Caco-2 (cell line): ENCODE data around the gene TTLL5. TPM values are rescaled to one million over a fixed set of nuclear protein-coding genes. Genes with fewer than 3 reads are reported as not detected.

ENCODE experiments used
- BruUV-seq: library from RNA; stranded (reverse); fragments of 400-500 nt; replicated peaks from 2 replicates; lab custom pipeline; 2021; lab: Mats Ljungman, UMichigan
- CTCF ChIA-PET: fragments of 300-600 bp; sonication (Branson Sonifier 250); formaldehyde crosslinking; loops from one replicate; lab custom pipeline; 2022; ENCODE audit warnings: antibody characterized with exemption; lab: Charles Lee
- POLR2A ChIA-PET: fragments of 300-600 bp; sonication (Branson Sonifier 250); formaldehyde crosslinking; loops from one replicate; lab custom pipeline; 2022; ENCODE audit warnings: antibody characterized with exemption; lab: Charles Lee
- DNase-seq, 2 experiments: peaks; one replicate each; pipeline versions ENCODE4 v3.0.0 to v3.0.0-alpha.2; 2020 to 2022
- H3K27me3 ChIP-seq: replicated peaks from 2 replicates; pipeline ENCODE4 v1.6.0; 2011; ENCODE audit warnings: low read length; ENCODE audit not compliant: control insufficient read depth, insufficient read depth
- H3K36me3 ChIP-seq: 2 replicates; pipeline ENCODE4 v1.5.1; 2011; ENCODE audit warnings: low read length; ENCODE audit not compliant: control insufficient read depth, insufficient read depth
- H3K4me1 ChIP-seq: fragments of 250-450 bp; sonication (Bioruptor Pico); 2 replicates; pipeline ENCODE4 v1.5.1; 2020; ENCODE audit warnings: mild to moderate bottlenecking
- H3K4me3 ChIP-seq: 2 replicates; pipeline ENCODE4 v1.5.1; 2011; ENCODE audit warnings: low read depth, mild to moderate bottlenecking, control low read depth, low read length
- H3K9me3 ChIP-seq: fragments of 250-450 bp; sonication (Bioruptor Pico); 2 replicates; pipeline ENCODE4 v1.5.1; 2020; ENCODE audit warnings: mild to moderate bottlenecking, moderate library complexity
- H3K27ac Mint-ChIP-seq: one replicate; pipeline ENCODE4 v1.8.0; 2022; ENCODE audit warnings: mixed read lengths; ENCODE audit not compliant: unreplicated experiment
- H3K27me3 Mint-ChIP-seq: one replicate; pipeline ENCODE4 v1.8.0; 2022; ENCODE audit warnings: mixed read lengths; ENCODE audit not compliant: insufficient read depth, unreplicated experiment
- H3K36me3 Mint-ChIP-seq: one replicate; pipeline ENCODE4 v1.8.0; 2022; ENCODE audit warnings: mild to moderate bottlenecking, mixed read lengths; ENCODE audit not compliant: insufficient read depth, unreplicated experiment
- H3K4me1 Mint-ChIP-seq: one replicate; pipeline ENCODE4 v1.8.0; 2022; ENCODE audit warnings: low read depth, mixed read lengths; ENCODE audit not compliant: unreplicated experiment
- H3K4me3 Mint-ChIP-seq: one replicate; pipeline ENCODE4 v1.8.0; 2022; ENCODE audit warnings: mild to moderate bottlenecking, moderate library complexity, mixed read lengths; ENCODE audit not compliant: unreplicated experiment
- H3K9me3 Mint-ChIP-seq: one replicate; pipeline ENCODE4 v1.8.0; 2022; ENCODE audit warnings: mixed read lengths; ENCODE audit not compliant: unreplicated experiment
- CTCF ChIP-seq, 2 experiments: fragments of 200-600 bp in 1 of 2; IDR thresholded peaks; 1 replicate in 1 of 2; 2 replicates in 1 of 2; pipeline versions ENCODE4 v1.5.1 to v1.8.0; 2011 to 2022; ENCODE audit warnings: antibody characterized with exemption in 1 of 2, control low read depth in 1 of 2, inconsistent platforms in 1 of 2, low read depth in 1 of 2, low read length in 1 of 2, mild to moderate bottlenecking in 1 of 2, moderate library complexity in 1 of 2; ENCODE audit not compliant: insufficient read depth in 1 of 2, severe bottlenecking in 1 of 2, unreplicated experiment in 1 of 2
- intact Hi-C: fragments of 100-400 bp; cut with micrococcal nuclease; formaldehyde crosslinking; loops from one replicate; pipeline ENCODE4 v1.10.0; 2022; ENCODE audit not compliant: unreplicated experiment
- total RNA-seq: library from RNA; stranded (reverse); gene quantifications from 2 replicates; pipeline ENCODE4 v1.2.3, GENCODE V29; 2022

Gene TTLL5
- total RNA-seq, 1 experiment from 2014 or later: 38.2 TPM

DNA sequence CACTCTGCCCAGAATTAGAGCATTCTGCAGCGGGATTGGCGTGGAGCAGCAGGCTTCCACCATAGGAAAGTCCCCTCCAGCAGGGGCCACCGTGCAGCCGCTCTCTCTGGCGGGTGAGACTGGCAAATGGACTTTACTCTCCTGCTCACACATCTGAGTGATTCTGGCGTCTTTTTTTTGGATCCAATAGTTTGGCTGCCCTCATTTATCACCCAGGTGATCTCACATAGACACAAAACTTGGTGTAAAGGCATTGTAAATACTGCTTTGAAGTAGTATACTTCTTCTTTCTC, 190.5 kb downstream of the TTLL5 start:
- ChIA-PET CTCF (no interaction called here), POLR2A (no interaction called here)
- TF ChIP-seq CTCF (IDR thresholded peaks at IDR 0.05; ENCODE audit: insufficient read depth in 1 of 2, low read depth in 1 of 2, low read length in 1 of 2, severe bottlenecking in 1 of 2, unreplicated experiment in 1 of 2): no peak
- BruUV-seq: no TSS peak
- Mint-ChIP-seq H3K4me3 (no peak overlapping the region), H3K36me3 (no peaks in the 10 kb centered on the region), H3K4me1 (peaks cover 6% of the 10 kb centered on the region), H3K27ac (no peak overlapping the region), H3K9me3 (no peaks in the 10 kb centered on the region), H3K27me3 (no peaks in the 10 kb centered on the region)
- intact Hi-C loops: no loop called here
- no peaks in the 10 kb centered on the region for H3K27me3 ChIP-seq
- no peaks in the 10 kb centered on the region for H3K9me3 ChIP-seq
- DNase-seq: no peak
- 0 out of 2 replicates have a peak, but pooled peaks cover 1% of the 10 kb centered on the region for H3K36me3 ChIP-seq
- H3K4me1 ChIP-seq: peaks cover 12% of the 10 kb centered on the region; the same call in 1 of the 2 replicates
- no peak overlapping the region for H3K4me3 ChIP-seq

DNA sequence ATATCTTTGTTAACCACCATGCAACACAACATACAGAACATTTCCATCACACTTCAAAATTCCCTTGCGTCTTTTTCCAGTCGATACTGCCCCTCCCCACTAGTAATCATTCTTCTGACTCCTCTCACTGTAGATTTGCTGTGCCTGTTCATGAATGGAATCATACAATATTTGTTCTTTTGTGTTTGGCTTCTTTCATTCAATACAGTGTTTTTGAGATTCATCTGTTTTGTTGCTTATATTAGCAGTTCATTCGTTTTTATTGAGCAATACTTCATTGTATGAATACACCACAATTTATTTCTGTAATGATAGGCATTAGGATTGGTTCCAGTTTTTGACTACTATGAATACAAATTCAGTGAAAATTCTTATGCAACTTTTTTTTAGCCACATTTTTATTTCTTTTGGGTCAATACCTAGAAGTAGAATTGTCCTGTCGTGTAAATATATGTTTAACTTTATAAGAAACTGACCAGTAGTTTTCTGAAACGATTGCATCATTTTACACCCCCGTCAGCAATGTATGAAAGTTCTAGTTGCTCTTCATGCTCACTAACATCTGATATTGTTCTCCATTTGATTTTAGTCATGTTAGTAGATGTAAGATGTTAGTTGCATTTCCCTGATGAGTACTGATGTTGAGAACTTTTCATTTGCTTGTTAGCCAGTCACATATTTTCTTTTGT, 193.2 kb downstream of the TTLL5 start:
- Mint-ChIP-seq H3K9me3 (no peaks in the 10 kb centered on the region), H3K36me3 (no peaks in the 10 kb centered on the region), H3K4me1 (peaks cover 14% of the 10 kb centered on the region), H3K27ac (no peak overlapping the region), H3K27me3 (no peaks in the 10 kb centered on the region), H3K4me3 (no peak overlapping the region)
- Histone ChIP-seq H3K27me3 (no peaks in the 10 kb centered on the region), H3K4me1 (peaks cover 22% of the 10 kb centered on the region), H3K4me3 (no peak overlapping the region), H3K36me3 (0 out of 2 replicates have a peak, but pooled peaks cover 1% of the 10 kb centered on the region), H3K9me3 (no peaks in the 10 kb centered on the region)
- ChIA-PET POLR2A (no interaction called here), CTCF (no interaction called here)
- no peak for TF ChIP-seq CTCF (IDR thresholded peaks at IDR 0.05; ENCODE audit: insufficient read depth in 1 of 2, low read depth in 1 of 2, low read length in 1 of 2, severe bottlenecking in 1 of 2, unreplicated experiment in 1 of 2)
- no TSS peak for BruUV-seq
- no peak for DNase-seq
- intact Hi-C loops: no loop called here

DNA sequence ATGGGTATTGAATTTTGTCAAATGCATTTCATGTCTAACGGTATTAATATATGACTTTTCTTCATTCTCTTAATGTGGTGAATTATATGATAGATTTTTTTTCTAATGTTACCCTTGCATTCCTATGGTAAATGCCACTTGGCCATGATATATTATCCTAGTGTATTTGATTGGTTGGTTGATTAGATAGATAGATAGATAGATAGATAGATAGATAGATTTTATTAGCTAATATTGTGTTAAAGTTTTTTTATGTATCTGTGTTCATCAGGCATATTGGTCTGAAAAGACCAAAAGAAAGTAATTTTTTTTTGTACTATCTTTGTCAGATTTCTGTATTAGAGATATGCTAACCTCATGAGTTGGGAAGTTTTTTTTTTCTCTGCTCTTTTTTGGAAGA, 196.2 kb downstream of the TTLL5 start:
- DNase-seq: no peak
- no peaks in the 10 kb centered on the region for H3K36me3 Mint-ChIP-seq
- H3K4me1 Mint-ChIP-seq: peaks cover 42% of the 10 kb centered on the region
- no peak overlapping the region for H3K27ac Mint-ChIP-seq
- no peaks in the 10 kb centered on the region for H3K9me3 Mint-ChIP-seq
- peaks cover 47% of the 10 kb centered on the region for H3K4me1 ChIP-seq
- ChIA-PET POLR2A (no interaction called here), CTCF (no interaction called here)
- BruUV-seq: no TSS peak
- intact Hi-C loops: no loop called here
- no peaks in the 10 kb centered on the region for H3K36me3 ChIP-seq
- no peaks in the 10 kb centered on the region for H3K9me3 ChIP-seq
- no peak overlapping the region for H3K4me3 ChIP-seq
- H3K27me3 Mint-ChIP-seq: no peaks in the 10 kb centered on the region
- no peak for TF ChIP-seq CTCF (IDR thresholded peaks at IDR 0.05; ENCODE audit: insufficient read depth in 1 of 2, low read depth in 1 of 2, low read length in 1 of 2, severe bottlenecking in 1 of 2, unreplicated experiment in 1 of 2)
- H3K4me3 Mint-ChIP-seq: no peak overlapping the region
- H3K27me3 ChIP-seq: no peaks in the 10 kb centered on the region
